NCI-H2227 treated with DMSO at 0.1 percent for 48 hours (cell line): ENCODE results near the gene FAAP20.

Experiments used
- DNase-seq: peaks from one replicate; lab custom pipeline; 2025; lab: John Stamatoyannopoulos, UW

The FAAP20 gene

GRCh38 chr1:2194319-2194897 lies at the start of gene FAAP20:
Gene FAAP20, minus strand, starts transcription at chr1:2194772. Its CDS starts 23 bp downstream, at chr1:2194749.
- DNase-seq: no peak

- DNase-seq: no peak
Observed at GRCh38 chr1:2242814-2243725, 48.5 kb upstream of the FAAP20 start.

- no peak for DNase-seq
Observed at GRCh38 chr1:2241820-2242219, 47.2 kb upstream of the FAAP20 start.

- DNase-seq: no peak
Observed at GRCh38 chr1:2240270-2241156, 45.9 kb upstream of the FAAP20 start.

- DNase-seq: no peak
Observed at GRCh38 chr1:2239384-2239985, 44.9 kb upstream of the FAAP20 start.

GRCh38 chr1:2239013-2239370 lies 44.4 kb upstream of the FAAP20 start:
- DNase-seq: no peak

- no peak for DNase-seq
Observed at GRCh38 chr1:2238361-2239012, 43.9 kb upstream of the FAAP20 start.

GRCh38 chr1:2237773-2238172 lies 43.2 kb upstream of the FAAP20 start:
- DNase-seq: no peak

GRCh38 chr1:2236695-2237677 lies 42.4 kb upstream of the FAAP20 start:
- no peak for DNase-seq

GRCh38 chr1:2235300-2235998 lies 40.9 kb upstream of the FAAP20 start:
- no peak for DNase-seq

GRCh38 chr1:2234762-2235113 lies 40.2 kb upstream of the FAAP20 start:
- no peak for DNase-seq

GRCh38 chr1:2233997-2234761 lies 39.6 kb upstream of the FAAP20 start:
- DNase-seq: no peak

- DNase-seq: no peak
Observed at GRCh38 chr1:2233468-2233867, 38.9 kb upstream of the FAAP20 start.

GRCh38 chr1:2232916-2233438 lies 38.4 kb upstream of the FAAP20 start:
- DNase-seq: no peak

- no peak for DNase-seq
Observed at GRCh38 chr1:2232255-2232915, 37.8 kb upstream of the FAAP20 start.

GRCh38 chr1:2231532-2232254 lies 37.1 kb upstream of the FAAP20 start:
- DNase-seq: peak; percentile 44

- no peak for DNase-seq
Observed at GRCh38 chr1:2230781-2231531, 36.4 kb upstream of the FAAP20 start.
